Measurements from ENCODE around the gene WDR31.
"Not testable (repeated sequence)": the region's sequence is repeated elsewhere in the genome, so short reads cannot be mapped to it uniquely, and the experiment has no call there.

Gene WDR31

GRCh38 chr9:113328045-113328782, 11.9 kb downstream of the WDR31 start:
- DNase-seq = no peak

GRCh38 chr9:113326230-113326629, 13.8 kb downstream of the WDR31 start:
- DNase-seq = no peak

- DNase-seq = no peak
These were observed 17.4 kb downstream of the WDR31 start for GRCh38 chr9:113322671-113323070.

- no peak for DNase-seq
These were observed 20.0 kb downstream of the WDR31 start for GRCh38 chr9:113320051-113320450.

- no peak for DNase-seq
These were observed 21.0 kb downstream of the WDR31 start for GRCh38 chr9:113319054-113319453.

GRCh38 chr9:113317777-113318176, 22.3 kb downstream of the WDR31 start:
- DNase-seq = no peak

- no peak for DNase-seq
These were observed 24.0 kb downstream of the WDR31 start for GRCh38 chr9:113316030-113316429.

GRCh38 chr9:113315231-113315630, 24.8 kb downstream of the WDR31 start:
- no peak for DNase-seq

GRCh38 chr9:113313261-113313660, 26.8 kb downstream of the WDR31 start:
- DNase-seq = no peak

GRCh38 chr9:113311961-113312360, 28.1 kb downstream of the WDR31 start:
- DNase-seq = no peak

GRCh38 chr9:113310538-113310937, 29.5 kb downstream of the WDR31 start:
- DNase-seq = no peak

GRCh38 chr9:113309204-113309813, 30.8 kb downstream of the WDR31 start:
- no peak for DNase-seq

- no peak for DNase-seq
These were observed 32.6 kb downstream of the WDR31 start for GRCh38 chr9:113307396-113307975.

GRCh38 chr9:113306566-113306965, 33.5 kb downstream of the WDR31 start:
- no peak for DNase-seq

GRCh38 chr9:113302792-113303418, 37.2 kb downstream of the WDR31 start, which contains the start of gene RNF183:
Gene RNF183, minus strand, starts transcription at chr9:113303376. Its CDS starts 5,192 bp downstream, at chr9:113298184.
- DNase-seq = no peak

GRCh38 chr9:113301548-113301947, 38.5 kb downstream of the WDR31 start:
- DNase-seq = no peak

- no peak for DNase-seq
These were observed 40.2 kb downstream of the WDR31 start for GRCh38 chr9:113299800-113300292.

GRCh38 chr9:113298924-113299770, 40.9 kb downstream of the WDR31 start:
- no peak for DNase-seq

GRCh38 chr9:113298311-113298710, 41.8 kb downstream of the WDR31 start:
- DNase-seq = no peak

GRCh38 chr9:113296796-113297558, 43.1 kb downstream of the WDR31 start:
- no peak for DNase-seq

GRCh38 chr9:113296247-113296646, 43.8 kb downstream of the WDR31 start:
- DNase-seq = not testable (repeated sequence)
